GM21786 (cell line): ENCODE data around the gene CCDC7.
"Not testable (repeated sequence)": the region's sequence is repeated elsewhere in the genome, so short reads cannot be mapped to it uniquely, and the experiment has no call there.

Experiments used
- ATAC-seq: cut with Tn5 transposase; IDR thresholded peaks from one replicate; pipeline ENCODE4 v1.9.1; 2021; ENCODE audit not compliant: unreplicated experiment

Gene CCDC7

GRCh38 chr10:32865170-32865569 lies 419.2 kb downstream of the CCDC7 start:
- ATAC-seq: no peak

GRCh38 chr10:32877915-32878314 lies 432.0 kb downstream of the CCDC7 start:
- no peak for ATAC-seq

GRCh38 chr10:32878646-32879045 lies 432.7 kb downstream of the CCDC7 start:
- no peak for ATAC-seq

GRCh38 chr10:32882076-32882475 lies 436.1 kb downstream of the CCDC7 start:
- ATAC-seq: no peak

GRCh38 chr10:32887481-32887880 lies 441.5 kb downstream of the CCDC7 start:
- no peak for ATAC-seq

GRCh38 chr10:32888161-32888927 lies 442.4 kb downstream of the CCDC7 start:
- no peak for ATAC-seq

- no peak for ATAC-seq
Observed at GRCh38 chr10:32889631-32890212, 443.8 kb downstream of the CCDC7 start.

- no peak for ATAC-seq
Observed at GRCh38 chr10:32890444-32890843, 444.5 kb downstream of the CCDC7 start.

- ATAC-seq: no peak
Observed at GRCh38 chr10:32891261-32891660, 445.3 kb downstream of the CCDC7 start.

- ATAC-seq: no peak
Observed at GRCh38 chr10:32893434-32893833, 447.5 kb downstream of the CCDC7 start.

- ATAC-seq: no peak
Observed at GRCh38 chr10:32893916-32894664, 448.1 kb downstream of the CCDC7 start.

GRCh38 chr10:32895200-32895968 lies 449.4 kb downstream of the CCDC7 start:
- not testable (repeated sequence) for ATAC-seq

- no peak for ATAC-seq
Observed at GRCh38 chr10:32901815-32902214, 455.9 kb downstream of the CCDC7 start.

- no peak for ATAC-seq
Observed at GRCh38 chr10:32905466-32905865, 459.5 kb downstream of the CCDC7 start.

- ATAC-seq: no peak
Observed at GRCh38 chr10:32906595-32906994, 460.7 kb downstream of the CCDC7 start.

GRCh38 chr10:32909456-32909855 lies 463.5 kb downstream of the CCDC7 start:
- ATAC-seq: no peak

GRCh38 chr10:32909970-32910369 lies 464.0 kb downstream of the CCDC7 start:
- ATAC-seq: not testable (repeated sequence)

GRCh38 chr10:32911285-32912016 lies 465.5 kb downstream of the CCDC7 start:
- ATAC-seq: no peak

GRCh38 chr10:32917817-32918216 lies 471.9 kb downstream of the CCDC7 start:
- not testable (repeated sequence) for ATAC-seq

- ATAC-seq: no peak
Observed at GRCh38 chr10:32922170-32922569, 476.2 kb downstream of the CCDC7 start.

GRCh38 chr10:32923134-32923533 lies 477.2 kb downstream of the CCDC7 start:
- no peak for ATAC-seq
